Activated naive CD8-positive, alpha-beta T cell treated with anti-CD3 and anti-CD28 coated beads, Interleukin-2, amount 50 U/mL, for 16 hours (primary cell): ENCODE results near the gene RAB11FIP2.

Source experiments
- DNase-seq: peaks from one replicate; pipeline ENCODE4 v3.0.0-alpha.2; 2020; ENCODE audit warnings: low read depth, low spot score

The RAB11FIP2 gene

DNA sequence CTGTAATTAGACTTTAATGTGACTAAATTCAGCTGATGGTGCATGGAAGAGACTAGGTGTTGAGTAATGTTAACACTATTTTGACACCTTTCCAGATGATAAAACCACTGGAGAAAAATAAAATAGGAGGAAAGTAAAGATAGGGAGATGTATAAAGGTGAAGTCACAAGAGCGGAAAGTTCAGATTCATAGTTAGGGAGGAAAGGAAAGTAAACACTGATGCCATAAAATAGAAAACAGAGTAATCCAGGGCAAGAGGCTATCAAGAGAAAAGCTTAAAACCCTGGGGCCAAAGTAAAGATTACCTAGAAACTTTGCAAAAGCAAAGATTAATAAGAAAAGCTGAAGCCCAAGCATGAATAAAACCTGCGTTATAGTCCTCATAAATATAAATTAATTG, 62.8 kb downstream of the RAB11FIP2 start:
- DNase-seq = no peak

DNA sequence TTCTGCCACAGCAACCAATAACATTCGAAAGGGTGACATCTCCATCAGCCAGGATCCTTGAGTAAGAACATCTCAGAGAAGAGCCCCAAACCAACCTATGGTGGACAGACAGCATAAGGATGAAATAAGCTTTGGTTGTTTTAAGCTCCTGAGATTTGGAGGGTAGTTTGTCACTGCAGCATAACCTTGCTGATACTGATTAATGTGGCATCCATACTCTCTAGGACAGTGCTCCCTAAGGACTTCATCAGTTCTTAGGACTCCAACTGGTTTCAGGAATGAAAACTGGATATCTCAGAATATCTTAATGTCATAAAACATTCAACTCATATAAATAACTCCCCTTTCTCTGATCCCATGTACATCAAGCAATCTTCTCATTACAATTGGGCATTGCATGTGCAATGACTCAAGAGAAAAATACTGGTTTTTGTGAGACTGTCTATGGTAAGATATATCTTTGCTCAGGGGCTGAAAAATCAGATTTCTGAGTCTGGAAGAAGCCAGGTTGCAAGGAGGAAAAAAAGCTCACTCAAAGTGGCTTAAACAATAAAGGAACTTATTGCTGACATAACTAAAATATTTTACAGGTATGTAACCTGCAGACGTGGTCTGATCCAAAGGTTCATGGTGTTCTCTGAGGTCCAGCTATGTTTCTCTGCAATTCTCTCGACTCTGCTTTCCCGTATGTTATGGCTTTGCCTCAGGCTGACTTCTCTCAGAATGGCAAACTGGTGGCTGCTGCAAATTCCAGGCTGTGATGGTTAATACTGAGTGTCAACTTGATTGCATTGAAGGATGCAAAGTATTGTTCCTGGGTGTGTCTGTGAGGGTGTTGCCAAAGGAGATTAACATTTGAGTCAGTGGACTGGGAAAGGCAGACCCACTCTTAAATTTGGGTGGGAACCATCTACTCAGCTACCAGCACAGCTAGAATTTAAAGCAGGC, 65.7 kb downstream of the RAB11FIP2 start:
- DNase-seq = no peak

DNA sequence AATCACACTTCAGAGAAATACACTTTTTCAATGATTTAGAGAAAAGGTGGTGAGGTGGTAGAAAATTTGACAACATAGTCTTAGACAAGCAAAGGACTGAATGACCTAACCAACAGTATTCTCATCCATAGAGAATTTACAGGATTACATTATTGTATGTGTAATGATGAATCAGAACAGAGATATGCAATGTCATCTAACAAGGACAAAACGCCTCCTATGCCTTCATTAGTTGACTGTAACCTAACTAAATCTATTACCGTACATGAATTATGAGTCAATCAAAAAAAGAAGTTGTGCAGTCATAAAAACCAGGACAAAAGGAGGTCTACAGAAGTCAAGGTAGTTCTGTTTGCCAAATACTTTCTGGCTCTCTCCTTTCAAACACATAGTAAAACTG, 66.5 kb downstream of the RAB11FIP2 start:
- DNase-seq = no peak

DNA sequence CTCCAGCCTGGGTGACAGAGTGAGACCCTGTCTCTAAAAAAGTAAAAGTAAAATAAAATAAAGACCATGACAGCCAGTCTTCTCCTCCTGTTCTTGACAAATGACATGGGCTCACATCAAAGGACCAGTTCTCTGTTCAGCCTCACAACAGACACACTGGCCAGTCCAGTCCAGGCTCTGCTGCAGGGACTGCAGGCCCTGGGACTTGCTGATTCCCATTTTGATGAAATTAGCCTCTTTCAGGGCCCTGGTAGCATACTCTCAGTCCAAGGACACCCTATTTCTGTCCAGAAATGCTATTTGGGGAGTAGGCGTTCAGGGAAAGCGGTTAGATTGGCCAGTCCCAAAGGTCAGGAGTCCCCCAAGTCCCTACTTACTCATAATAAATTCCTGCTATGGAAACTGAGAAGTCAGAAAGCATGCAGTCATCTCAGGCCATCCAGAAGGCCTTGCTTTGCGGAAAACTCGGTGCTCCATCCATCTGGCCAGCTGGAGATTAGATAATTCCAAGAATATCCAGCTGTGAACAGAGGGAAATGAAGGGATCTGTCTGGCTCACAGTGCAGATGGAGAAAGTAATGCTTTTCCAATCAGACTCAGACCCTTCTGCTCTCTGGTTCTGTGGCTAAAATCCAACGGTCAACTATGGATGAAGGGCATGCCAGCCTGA, 74.4 kb downstream of the RAB11FIP2 start:
- DNase-seq = no peak

DNA sequence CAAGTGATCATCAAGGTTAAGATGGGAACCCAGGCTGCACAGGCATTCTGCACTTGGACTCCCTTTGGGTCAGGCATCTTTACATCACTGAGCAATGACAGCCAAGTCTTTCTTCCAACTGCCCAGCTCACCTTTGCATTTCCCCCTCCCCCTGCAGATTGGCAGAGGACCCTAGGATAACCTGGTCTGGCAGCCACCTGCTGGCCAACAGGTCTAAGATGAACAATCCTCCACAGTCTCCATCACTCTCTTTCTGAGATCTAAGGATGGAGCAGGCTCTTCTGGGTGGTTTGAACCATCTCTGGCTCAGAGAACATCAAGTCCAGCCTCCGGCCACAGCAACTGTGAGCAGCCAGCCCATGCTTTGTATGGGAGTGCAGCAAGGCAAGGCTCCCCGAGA, 75.8 kb downstream of the RAB11FIP2 start:
- DNase-seq = no peak

DNA sequence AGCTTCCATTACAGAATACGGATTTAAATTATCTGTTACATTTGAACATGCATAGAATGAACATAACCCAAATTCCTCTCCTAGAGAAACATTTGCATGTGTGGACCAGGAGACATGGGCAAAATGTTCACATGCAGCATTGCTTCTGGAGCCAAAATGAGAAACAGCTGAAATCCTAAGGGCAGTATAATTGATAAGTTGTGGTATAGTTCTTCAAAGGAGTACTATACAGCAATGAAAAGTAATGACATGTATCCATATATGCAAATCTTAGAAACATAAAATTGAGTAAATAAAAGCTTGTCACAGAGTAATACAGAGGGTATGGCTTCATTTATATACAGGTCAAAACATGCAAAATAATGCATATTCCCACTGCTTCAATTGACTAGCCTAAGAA, 77.1 kb downstream of the RAB11FIP2 start:
- DNase-seq = no peak

DNA sequence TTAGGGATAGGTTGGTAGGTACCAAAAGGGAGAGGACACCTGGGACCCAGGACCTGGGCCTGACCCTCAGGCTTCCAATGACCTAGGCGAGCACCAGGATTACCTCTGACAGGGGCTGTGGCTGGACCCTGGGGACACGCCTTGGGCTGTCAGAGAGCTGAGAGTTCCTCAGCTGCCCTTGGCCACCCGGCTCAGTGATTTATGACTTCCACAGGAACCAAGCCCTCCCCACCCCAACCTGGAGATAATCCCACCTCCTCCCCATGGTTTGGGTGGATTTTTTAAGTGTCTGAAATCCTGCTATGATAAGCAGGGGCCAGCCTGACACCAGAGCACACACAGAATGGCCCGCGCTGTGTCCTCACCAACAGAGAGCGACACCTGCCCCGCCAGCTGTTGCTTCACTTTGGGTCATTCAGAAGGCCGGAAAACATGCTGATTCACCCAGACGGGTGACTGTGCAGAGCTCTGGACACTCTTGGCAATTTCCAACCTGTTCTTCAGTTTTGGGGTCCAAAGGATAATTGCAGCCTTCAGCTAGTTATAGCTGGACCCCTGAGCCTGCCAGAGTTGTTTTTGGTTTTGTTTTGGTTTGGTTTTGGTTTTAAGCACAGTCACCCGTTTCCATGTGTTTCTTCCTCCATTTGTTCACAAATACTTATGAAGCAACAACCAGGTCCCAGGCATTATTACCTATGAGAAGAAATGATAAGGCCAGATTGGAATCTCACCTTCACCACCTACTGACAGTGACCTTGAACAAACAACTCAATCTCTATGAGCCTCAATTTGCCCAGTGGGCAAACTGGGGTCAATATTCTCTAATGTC, 78.2 kb downstream of the RAB11FIP2 start:
- DNase-seq = no peak

DNA sequence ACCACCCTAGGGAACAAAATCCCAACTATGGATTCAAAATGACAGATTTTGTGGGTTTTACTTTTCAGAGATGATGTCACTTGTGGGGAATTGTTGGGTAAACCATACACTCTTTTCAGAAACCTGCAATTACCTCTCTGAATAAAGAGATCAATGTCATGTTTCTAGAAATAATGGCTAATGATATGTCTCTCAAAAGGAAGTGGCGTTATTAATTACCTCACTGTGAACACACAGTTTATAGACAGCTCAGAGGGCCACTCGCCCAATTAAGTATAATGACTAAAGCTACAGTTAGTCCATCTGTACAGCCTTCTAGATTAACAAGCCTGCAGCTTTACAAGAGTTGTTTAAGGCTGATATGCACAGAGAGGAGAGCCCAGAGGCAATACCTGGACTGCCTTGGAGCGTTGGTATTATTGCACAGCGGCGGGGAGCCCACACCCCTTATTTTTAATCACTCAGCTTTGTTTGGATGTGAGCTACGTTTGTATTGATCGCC, 79.5 kb downstream of the RAB11FIP2 start:
- DNase-seq = no peak

DNA sequence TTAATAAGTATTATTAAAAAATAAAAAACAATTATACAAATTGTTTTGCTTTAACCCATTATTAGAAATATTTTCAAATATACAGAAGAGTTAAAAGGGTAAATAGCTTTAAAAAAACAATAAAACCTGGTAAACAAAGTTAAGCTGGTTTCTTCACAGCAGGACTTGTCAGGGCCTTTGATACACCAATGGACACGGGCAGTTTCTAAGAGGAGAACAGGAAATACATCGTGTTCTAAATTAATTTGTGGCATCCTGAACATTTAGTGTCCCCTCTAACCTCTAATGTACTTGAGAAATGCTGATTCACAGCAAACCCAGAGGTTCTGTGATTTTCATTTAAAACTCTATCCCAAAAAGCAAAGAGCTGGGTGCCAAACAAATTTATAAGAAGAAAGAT, 80.8 kb downstream of the RAB11FIP2 start:
- DNase-seq = no peak

DNA sequence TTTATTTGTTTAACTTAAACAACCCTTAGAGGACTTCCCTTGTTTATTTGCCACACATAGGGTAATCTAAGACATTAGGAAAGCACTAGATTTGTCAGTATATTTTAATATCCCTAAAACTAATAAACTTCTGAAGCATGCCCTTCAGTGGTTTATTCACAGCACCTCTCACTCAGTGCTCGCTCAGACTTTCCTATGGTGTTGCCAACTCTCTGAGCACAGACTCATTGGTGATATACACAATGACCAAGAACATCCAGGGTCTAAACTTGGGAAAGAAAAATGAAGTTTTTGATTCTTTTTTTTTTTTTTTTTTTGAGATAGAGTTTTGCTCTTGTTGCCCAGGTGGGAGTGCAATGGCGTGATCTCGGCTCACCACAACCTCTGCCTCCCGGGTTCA, 82.2 kb downstream of the RAB11FIP2 start:
- no peak for DNase-seq

DNA sequence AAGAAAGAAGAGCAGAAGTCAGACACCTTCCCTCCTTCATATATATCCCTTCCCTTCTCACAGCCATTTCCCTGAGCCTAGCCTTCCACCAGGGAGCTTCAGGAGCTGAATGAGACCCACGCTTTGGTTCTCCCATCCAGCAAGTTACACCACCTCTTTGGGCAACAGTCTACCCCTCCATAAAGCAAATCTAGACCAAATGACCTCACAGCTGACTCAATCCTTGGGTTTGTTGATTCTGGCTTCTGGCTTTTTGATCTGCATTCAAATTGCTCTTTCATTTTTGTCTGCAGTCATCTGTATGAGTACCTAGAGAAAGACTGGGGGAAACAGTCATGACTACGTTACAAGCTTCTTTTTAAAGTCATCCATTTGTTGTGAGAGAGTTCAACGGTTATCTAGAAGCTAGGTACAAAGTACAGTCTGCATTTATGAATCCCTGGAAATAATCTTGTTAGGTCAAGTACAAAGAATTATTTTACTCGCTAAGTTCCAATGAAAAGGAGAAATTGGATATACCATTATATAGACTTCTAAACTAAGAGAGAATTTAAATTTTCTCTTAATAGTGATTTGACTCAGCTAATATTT, 86.3 kb downstream of the RAB11FIP2 start:
- DNase-seq = no peak

DNA sequence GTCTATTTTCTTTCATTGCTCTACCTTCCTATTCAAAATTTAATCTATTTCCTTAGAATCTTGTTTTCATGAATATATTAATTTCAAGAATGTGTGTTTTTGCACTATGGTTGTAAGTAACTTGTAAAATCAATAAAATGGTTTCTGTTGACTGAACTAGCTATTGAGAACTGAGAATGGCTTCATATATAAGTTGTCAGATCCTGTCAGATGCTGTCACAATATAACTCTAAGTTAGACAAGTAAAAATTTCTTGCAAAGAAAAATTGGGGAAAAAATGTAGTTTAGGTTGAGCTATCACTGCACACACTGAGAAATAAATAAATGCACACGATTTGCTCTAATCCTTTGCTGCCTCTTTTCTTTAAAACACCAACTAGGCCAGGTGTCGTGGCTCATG, 89.8 kb downstream of the RAB11FIP2 start:
- DNase-seq = no peak

DNA sequence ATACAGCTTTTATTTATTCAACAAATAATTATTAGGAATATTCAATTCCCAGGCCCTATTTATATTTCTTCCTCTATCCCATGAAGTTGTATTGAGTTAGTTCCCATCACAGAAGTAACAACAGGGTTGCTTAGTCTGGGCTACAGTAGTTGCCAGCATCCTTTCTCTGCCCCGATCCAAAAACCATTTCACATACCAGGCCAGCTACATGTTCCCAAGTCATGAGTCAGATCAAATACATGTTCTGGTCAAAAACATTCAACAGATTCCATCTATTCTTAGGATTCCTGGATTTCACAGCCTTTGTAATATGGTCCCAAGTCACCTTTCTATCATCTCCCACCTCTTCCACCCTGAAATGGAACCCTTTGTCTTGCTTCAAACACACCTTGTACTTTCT, 91.6 kb downstream of the RAB11FIP2 start:
- DNase-seq = no peak
